Stimulated activated CD8-positive, alpha-beta memory T cell treated with anti-CD3 and anti-CD28 coated beads, Interleukin-4, amount 100 ng/mL, for 1 hour (primary cell): Measurements from ENCODE around the gene CLEC4G.
"Not testable (repeated sequence)": the region's sequence is repeated elsewhere in the genome, so short reads cannot be mapped to it uniquely, and the experiment has no call there.

Source experiments
- DNase-seq, 2 donors: peaks; one replicate each; pipeline ENCODE4 v3.0.0-alpha.2; 2020; ENCODE audit warnings: low read depth in 2 of 2, low spot score in 1 of 2

Gene CLEC4G

DNA sequence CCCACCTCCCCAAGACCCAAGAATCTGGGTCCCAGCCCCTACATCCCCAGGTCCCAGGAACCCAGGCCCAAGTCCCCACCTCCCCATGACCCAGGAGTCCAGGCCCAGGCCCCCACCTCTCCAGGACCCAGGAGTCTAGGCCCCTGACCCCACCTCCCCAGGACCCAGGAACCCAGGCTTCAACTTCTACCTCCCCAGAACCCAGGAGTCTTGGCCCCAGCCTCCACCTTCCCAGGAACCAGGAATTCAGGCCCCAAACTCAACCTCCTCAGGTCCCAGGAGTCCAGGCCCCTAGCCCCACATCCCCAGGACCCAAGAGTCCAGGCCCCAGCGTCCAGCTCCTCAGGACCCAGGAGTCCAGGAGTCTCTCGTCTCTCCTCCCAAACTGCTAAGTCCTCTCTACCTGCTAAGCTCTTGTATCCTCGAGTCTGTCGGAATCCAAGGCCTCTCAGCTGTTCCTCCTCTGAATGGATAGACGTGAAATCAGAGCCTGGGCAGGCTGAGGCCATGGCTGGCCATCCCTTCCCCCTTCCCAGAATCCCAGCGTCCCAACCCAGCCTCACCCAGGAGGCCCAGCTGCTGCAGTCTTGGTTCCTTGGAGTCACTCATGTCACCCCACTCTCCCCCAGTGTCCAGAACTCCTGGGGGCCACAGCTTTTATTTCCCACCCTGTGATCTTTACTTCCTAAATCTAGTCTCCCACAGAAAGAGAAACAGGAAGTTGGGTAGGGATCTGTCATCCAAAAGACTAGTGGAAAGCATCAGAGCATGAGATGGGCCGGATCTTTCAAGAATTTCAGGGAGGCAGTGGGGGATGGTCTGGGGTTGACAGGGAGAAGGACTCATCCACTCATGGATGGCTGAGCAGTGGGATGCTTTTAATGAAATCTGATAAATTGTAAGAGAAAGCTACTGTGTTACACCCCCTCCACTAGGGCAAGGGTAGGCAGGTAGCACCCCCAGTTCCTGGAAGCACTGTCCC lies 15.3 kb upstream of the CLEC4G start, which contains the start of gene CD209:
Gene CD209, minus strand, starts transcription at position 632 of the 982 bp plus-strand sequence. Its CDS starts 23 bp downstream, at position 609.
- DNase-seq, result no peak

- not testable (repeated sequence) for DNase-seq
Measured at GRCh38 chr19:7746306-7746705, 14.4 kb upstream of the CLEC4G start.

GRCh38 chr19:7744871-7745650 lies 13.2 kb upstream of the CLEC4G start:
- DNase-seq, result no peak

GRCh38 chr19:7744199-7744786 lies 12.4 kb upstream of the CLEC4G start:
- DNase-seq, result no peak

DNA sequence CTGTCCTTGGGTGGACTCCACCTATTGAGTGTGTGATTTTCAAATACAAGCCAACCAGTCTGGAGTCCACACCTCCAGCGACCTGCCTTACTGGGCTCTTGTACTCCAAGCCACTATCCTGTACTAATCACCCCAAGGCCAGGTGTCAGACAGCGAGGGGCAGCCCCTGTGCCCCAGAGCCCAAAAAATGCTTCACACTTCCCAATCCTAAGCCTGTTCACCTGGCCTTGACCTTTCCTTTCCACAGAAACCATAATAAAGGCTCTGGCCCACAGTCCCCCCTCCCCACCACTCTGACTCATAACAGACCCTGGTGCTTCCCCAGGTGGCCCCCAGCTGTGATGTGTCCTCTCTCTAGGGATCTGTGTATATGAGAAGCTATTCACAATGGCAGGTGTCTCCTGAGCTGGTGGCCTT lies 11.5 kb upstream of the CLEC4G start:
- no peak for DNase-seq

DNA sequence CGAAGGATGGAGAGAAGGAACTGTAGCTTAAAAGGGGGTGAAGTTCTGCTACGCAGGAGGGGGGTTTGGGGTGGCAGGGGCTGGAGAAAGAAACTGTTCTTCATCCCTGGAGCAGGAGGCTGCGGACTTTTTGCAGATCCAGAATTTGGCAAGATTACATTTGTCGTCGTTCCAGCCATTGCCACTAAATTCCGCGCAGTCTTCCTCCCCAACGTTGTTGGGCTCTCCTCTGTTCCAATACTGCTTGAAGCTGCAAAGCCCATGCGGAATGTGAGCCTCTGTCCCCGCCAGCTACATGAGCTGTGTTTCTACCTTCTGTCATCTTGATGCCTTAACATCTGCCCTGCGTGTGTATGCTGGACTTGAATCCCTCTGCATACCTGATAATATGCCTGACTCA lies 11.1 kb upstream of the CLEC4G start:
- DNase-seq, result no peak

GRCh38 chr19:7742575-7742974 lies 10.7 kb upstream of the CLEC4G start:
- no peak for DNase-seq

DNA sequence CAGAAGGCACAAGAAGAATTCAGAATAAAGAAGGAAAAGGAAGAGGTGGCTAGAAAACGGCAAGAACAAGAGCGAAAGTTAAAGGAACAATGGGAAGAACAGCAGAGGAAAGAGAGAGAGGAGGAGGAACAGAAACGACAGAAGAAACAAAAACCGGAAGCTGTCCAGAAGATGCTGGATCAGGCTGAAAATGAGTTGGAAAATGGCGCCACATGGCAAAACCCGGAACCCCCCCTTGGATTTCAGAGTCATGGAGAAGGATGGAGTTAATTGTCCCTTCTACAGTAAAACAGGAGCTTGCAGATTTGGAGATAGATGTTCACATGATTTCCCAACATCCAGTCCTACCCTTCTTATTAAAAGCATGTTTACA lies 8.8 kb upstream of the CLEC4G start:
- no peak for DNase-seq

GRCh38 chr19:7739801-7740681 lies 8.1 kb upstream of the CLEC4G start:
- DNase-seq, result no peak

- DNase-seq, result no peak
Measured at GRCh38 chr19:7739211-7739755, 7.4 kb upstream of the CLEC4G start.

- no peak for DNase-seq
Measured at GRCh38 chr19:7738023-7738422, 6.1 kb upstream of the CLEC4G start.

DNA sequence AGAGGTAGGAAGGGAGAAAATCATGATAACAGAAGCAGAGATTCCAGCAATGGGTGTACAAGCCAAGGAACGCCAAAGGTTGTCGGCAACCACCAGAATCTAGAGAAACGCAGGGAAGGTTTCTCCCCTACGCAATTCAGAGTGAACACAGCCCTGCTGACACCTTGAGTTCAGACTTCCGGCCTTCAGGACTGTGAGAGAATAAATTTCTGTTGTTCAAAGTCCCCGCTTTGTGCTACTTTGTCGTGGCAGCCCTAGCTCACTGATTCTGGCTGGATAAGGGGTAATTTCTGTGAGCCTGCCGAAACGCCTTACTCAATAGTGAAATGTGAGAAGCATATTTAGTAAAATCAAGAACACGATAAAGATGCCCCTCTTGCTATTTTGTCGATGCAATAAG lies 5.3 kb upstream of the CLEC4G start:
- DNase-seq, result no peak

- DNase-seq, result no peak
Measured at GRCh38 chr19:7736148-7736547, 4.2 kb upstream of the CLEC4G start.

DNA sequence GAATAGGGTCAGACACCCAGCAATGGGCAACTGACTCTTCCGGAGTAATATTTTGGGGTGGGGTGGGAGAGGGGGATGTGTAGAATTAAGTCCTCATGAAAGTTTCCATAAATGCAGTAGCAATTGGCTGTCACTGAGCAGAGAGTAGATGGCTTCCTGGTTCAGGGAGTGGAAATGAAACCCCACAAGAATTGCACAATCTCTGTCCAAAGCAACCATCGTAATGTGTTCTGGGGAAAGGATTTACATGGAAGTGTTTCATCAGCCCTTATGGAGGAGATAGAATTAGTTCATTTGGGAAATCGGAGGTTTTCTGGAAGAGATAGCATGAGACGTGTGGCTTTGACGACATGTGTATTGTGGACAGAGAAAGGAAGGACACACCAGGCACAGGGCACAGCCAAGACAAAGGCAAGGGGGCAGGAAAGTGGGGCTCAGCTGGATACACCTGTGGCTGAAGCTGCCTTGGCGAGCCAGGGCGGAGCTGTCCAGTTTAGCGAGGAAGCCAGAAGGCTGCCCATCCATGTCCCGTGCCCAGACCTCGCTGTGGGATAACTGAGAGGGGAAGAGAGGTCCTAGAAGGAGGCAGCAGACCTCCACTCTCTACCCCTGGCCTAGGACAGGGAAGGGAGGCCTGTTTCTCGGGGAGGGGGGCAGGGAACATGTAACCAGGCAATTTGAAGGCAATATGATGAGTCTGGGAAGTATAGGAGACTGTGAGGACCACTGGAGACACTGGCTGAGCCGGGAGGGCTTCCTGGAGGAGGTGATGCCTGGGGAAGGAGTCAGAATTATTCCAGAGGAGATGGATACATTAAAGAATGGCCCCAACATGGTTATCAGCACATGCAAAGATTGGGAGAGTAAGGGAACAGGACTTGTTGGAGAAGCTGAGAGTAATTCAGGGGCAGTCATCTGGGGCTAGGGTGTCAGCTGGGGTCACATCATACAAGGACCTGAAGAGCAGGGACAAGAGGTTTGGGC lies 2.6 kb upstream of the CLEC4G start:
- no peak for DNase-seq

GRCh38 chr19:7733376-7733775 lies 1.5 kb upstream of the CLEC4G start:
- DNase-seq, result no peak

GRCh38 chr19:7731615-7732014 lies 295 bp downstream of the CLEC4G start:
- no peak for DNase-seq

- DNase-seq, result no peak
Measured at GRCh38 chr19:7731218-7731595, 703 bp downstream of the CLEC4G start.

GRCh38 chr19:7730286-7731217 lies 1.4 kb downstream of the CLEC4G start:
- DNase-seq, result no peak
